D721Med (cell line): ENCODE data around the gene CALHM3.

Experiments used
- DNase-seq: peaks from one replicate; pipeline ENCODE4 v3.0.0; 2011; ENCODE audit warnings: low spot score; ENCODE audit not compliant: insufficient read length
- FAIRE-seq: peaks from 2 replicates; lab custom pipeline; 2011; peaks lifted over from hg19 to GRCh38; lab: Jason Lieb, UNC
- CTCF ChIP-seq: IDR thresholded peaks from 2 replicates; pipeline ENCODE4 v1.5.1; 2012; ENCODE audit warnings: mild to moderate bottlenecking, control low read depth; ENCODE audit not compliant: insufficient read depth; ENCODE audit errors: missing control alignments

The CALHM3 gene

GRCh38 chr10:103445767-103446567 is 33.1 kb downstream of the CALHM3 start:
- no peak for FAIRE-seq
- no peak for TF ChIP-seq CTCF
- DNase-seq, result no peak

DNA sequence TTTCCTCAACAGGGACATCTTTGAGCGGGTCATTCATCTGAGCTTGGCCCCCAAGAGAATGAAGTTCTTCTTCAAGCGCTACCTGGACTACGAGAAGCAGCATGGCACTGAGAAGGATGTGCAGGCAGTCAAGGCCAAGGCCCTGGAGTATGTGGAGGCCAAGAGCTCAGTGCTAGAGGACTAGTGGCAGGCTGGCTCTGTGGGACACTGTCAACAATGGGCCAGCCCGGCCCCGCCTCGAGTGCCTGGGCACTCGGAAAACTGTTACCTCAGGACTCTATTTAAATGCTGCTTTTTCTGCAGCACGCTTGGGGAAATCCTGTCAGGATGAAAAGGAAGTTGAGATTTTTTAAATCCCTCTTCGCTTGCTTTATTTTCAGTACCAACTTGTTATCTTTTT is 33.7 kb downstream of the CALHM3 start:
- FAIRE-seq (no peak), DNase-seq (no peak)
- TF ChIP-seq CTCF, result no peak

DNA sequence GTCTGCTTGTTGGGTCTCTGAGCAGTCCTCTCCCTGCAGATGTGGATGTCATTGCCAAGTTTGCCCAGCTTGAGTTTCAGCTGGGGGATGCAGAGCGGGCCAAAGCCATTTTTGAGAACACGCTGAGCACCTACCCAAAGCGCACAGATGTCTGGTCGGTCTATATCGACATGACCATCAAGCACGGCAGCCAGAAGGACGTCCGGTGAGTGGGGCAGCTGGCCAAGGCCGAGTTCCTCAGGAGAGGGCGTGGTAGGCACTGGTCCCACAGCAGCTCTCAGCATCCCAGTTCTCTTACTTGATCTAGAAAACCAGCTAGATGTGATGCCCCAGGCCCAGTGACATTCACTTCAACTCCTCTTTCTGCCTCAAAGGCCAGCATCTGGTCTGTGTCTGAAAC is 34.6 kb downstream of the CALHM3 start:
- no peak for TF ChIP-seq CTCF
- no peak for FAIRE-seq
- no peak for DNase-seq

GRCh38 chr10:103443475-103444185 is 35.4 kb downstream of the CALHM3 start:
- TF ChIP-seq CTCF, result no peak
- DNase-seq (no peak), FAIRE-seq (no peak)

- TF ChIP-seq CTCF, result no peak
- no peak for DNase-seq
- no peak for FAIRE-seq
Observed at GRCh38 chr10:103442031-103442461, 37.0 kb downstream of the CALHM3 start.

DNA sequence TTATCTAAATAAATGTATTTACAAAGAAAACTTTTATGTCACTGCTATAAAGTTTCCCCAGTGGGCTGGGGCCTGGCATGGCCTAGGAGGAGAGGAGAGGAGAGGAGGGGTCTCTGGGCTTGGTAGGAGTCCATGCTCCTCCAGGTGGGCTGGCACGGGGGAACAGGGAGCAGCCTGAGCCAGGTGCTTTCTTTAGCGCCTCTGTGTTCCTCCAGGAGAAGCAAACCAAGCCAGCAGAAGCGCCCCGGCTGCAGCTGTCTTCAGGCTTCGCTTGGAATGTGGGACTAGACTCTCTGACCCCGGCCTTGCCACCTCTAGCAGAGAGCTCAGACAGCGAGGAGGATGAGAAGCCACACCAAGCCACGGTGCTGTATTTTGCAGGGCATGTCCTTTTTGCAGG is 37.4 kb downstream of the CALHM3 start:
- DNase-seq (no peak), FAIRE-seq (no peak)
- no peak for TF ChIP-seq CTCF

- FAIRE-seq, result no peak
- TF ChIP-seq CTCF, result no peak
- no peak for DNase-seq
Observed at GRCh38 chr10:103441206-103441605, 37.8 kb downstream of the CALHM3 start.
